ENCODE results near the gene DESI2.
"Not testable (repeated sequence)": the region's sequence is repeated elsewhere in the genome, so short reads cannot be mapped to it uniquely, and the experiment has no call there.

DESI2 gene

GRCh38 chr1:244659694-244660093 is 6.8 kb downstream of the DESI2 start:
- ChIA-PET POLR2A (interaction anchor here (0.8 to 1.5 kb wide), 2 partner anchors 9 to 60 kb away, joined by 3 read pairs; no protein-coding TSS in a partner anchor), CTCF (interaction anchor here (1.0 kb wide), 1 partner anchor 142 kb away, joined by 3 read pairs; no protein-coding TSS in a partner anchor)
- DNase-seq (ENCODE audit: extremely low spot score), result no peak
- TF ChIP-seq FOXM1 (IDR thresholded peaks at IDR 0.05; ENCODE audit: borderline replicate concordance) (no peak), ZNF384 (IDR thresholded peaks at IDR 0.05) (no peak), HDGF (IDR thresholded peaks at IDR 0.05; ENCODE audit: borderline replicate concordance) (no peak), CTBP1 (IDR thresholded peaks at IDR 0.05; ENCODE audit: borderline replicate concordance) (no peak), L3MBTL2 (conservative IDR thresholded peaks at IDR 0.05) (no peak), SUZ12 (IDR thresholded peaks at IDR 0.05) (no peak), FOXA1 (IDR thresholded peaks at IDR 0.05) (no peak), ELF4 (IDR thresholded peaks at IDR 0.05) (no peak), LEF1 (IDR thresholded peaks at IDR 0.05; ENCODE audit: borderline replicate concordance) (no peak), FOXK2 (IDR thresholded peaks at IDR 0.05) (no peak), TARDBP (IDR thresholded peaks at IDR 0.05) (no peak), NFRKB (IDR thresholded peaks at IDR 0.05) (no peak), BHLHE40 (IDR thresholded peaks at IDR 0.05; ENCODE audit: borderline replicate concordance) (no peak), SP1 (IDR thresholded peaks at IDR 0.05) (no peak)

GRCh38 chr1:244660595-244660994 is 7.7 kb downstream of the DESI2 start:
- CTCF ChIA-PET, result no interaction called here
- POLR2A ChIA-PET, result no interaction called here
- no peak for DNase-seq (ENCODE audit: extremely low spot score)
- TF ChIP-seq CTBP1 (IDR thresholded peaks at IDR 0.05; ENCODE audit: borderline replicate concordance), result no peak
- TF ChIP-seq HDGF (IDR thresholded peaks at IDR 0.05; ENCODE audit: borderline replicate concordance), result no peak
- TF ChIP-seq TARDBP (IDR thresholded peaks at IDR 0.05), result no peak
- TF ChIP-seq FOXK2 (IDR thresholded peaks at IDR 0.05), result no peak
- TF ChIP-seq ZNF384 (IDR thresholded peaks at IDR 0.05), result no peak
- TF ChIP-seq BHLHE40 (IDR thresholded peaks at IDR 0.05; ENCODE audit: borderline replicate concordance), result no peak
- TF ChIP-seq NFRKB (IDR thresholded peaks at IDR 0.05), result no peak
- TF ChIP-seq L3MBTL2 (conservative IDR thresholded peaks at IDR 0.05), result no peak
- TF ChIP-seq ELF4 (IDR thresholded peaks at IDR 0.05), result no peak
- TF ChIP-seq LEF1 (IDR thresholded peaks at IDR 0.05; ENCODE audit: borderline replicate concordance), result no peak

GRCh38 chr1:244661569-244662312 is 8.8 kb downstream of the DESI2 start:
- CTCF ChIA-PET; DNase-seq (ENCODE audit: extremely low spot score); POLR2A ChIA-PET: not testable (repeated sequence)

GRCh38 chr1:244662599-244662998 is 9.7 kb downstream of the DESI2 start:
- POLR2A ChIA-PET, result no interaction called here
- CTCF ChIA-PET, result no interaction called here
- no peak for DNase-seq (ENCODE audit: extremely low spot score)
- TF ChIP-seq ELF4 (IDR thresholded peaks at IDR 0.05), result no peak
- no peak for TF ChIP-seq LEF1 (IDR thresholded peaks at IDR 0.05; ENCODE audit: borderline replicate concordance)
- no peak for TF ChIP-seq ARNT (IDR thresholded peaks at IDR 0.05)
- TF ChIP-seq SP1 (IDR thresholded peaks at IDR 0.05), result no peak
- no peak for TF ChIP-seq SUZ12 (IDR thresholded peaks at IDR 0.05)
- no peak for TF ChIP-seq BHLHE40 (IDR thresholded peaks at IDR 0.05; ENCODE audit: borderline replicate concordance)
- no peak for TF ChIP-seq L3MBTL2 (conservative IDR thresholded peaks at IDR 0.05)
- no peak for TF ChIP-seq FOXK2 (IDR thresholded peaks at IDR 0.05)
- TF ChIP-seq FOXM1 (IDR thresholded peaks at IDR 0.05; ENCODE audit: borderline replicate concordance), result no peak
- TF ChIP-seq NFRKB (IDR thresholded peaks at IDR 0.05), result no peak
- no peak for TF ChIP-seq ZNF384 (IDR thresholded peaks at IDR 0.05)
- TF ChIP-seq TARDBP (IDR thresholded peaks at IDR 0.05), result no peak
- TF ChIP-seq CTBP1 (IDR thresholded peaks at IDR 0.05; ENCODE audit: borderline replicate concordance), result no peak

- CTCF ChIA-PET, result no interaction called here
- POLR2A ChIA-PET, result interaction anchor here (1.5 to 2.1 kb wide), 2 partner anchors 11 to 12 kb away, joined by 5 to 9 read pairs; partner anchors contain the start of gene DESI2
- TF ChIP-seq L3MBTL2 (conservative IDR thresholded peaks at IDR 0.05) (no peak), BHLHE40 (IDR thresholded peaks at IDR 0.05; ENCODE audit: borderline replicate concordance) (no peak), HDGF (IDR thresholded peaks at IDR 0.05; ENCODE audit: borderline replicate concordance) (no peak), ELF4 (IDR thresholded peaks at IDR 0.05) (no peak), SP1 (IDR thresholded peaks at IDR 0.05) (no peak), FOXM1 (IDR thresholded peaks at IDR 0.05; ENCODE audit: borderline replicate concordance) (no peak), NFRKB (IDR thresholded peaks at IDR 0.05) (no peak), SUZ12 (IDR thresholded peaks at IDR 0.05) (no peak), ARNT (IDR thresholded peaks at IDR 0.05) (no peak), FOXK2 (IDR thresholded peaks at IDR 0.05) (no peak), CTBP1 (IDR thresholded peaks at IDR 0.05; ENCODE audit: borderline replicate concordance) (no peak), PKNOX1 (IDR thresholded peaks at IDR 0.05) (no peak), FOXA1 (IDR thresholded peaks at IDR 0.05) (no peak), TARDBP (IDR thresholded peaks at IDR 0.05) (no peak), ZNF384 (IDR thresholded peaks at IDR 0.05) (no peak), LEF1 (IDR thresholded peaks at IDR 0.05; ENCODE audit: borderline replicate concordance) (no peak)
- DNase-seq (ENCODE audit: extremely low spot score), result no peak
Measured at GRCh38 chr1:244664353-244664752, 11.4 kb downstream of the DESI2 start.

GRCh38 chr1:244665771-244666217 is 12.9 kb downstream of the DESI2 start:
- peak; percentile 25 for DNase-seq (ENCODE audit: extremely low spot score)
- CTCF ChIA-PET, result interaction anchor here (0.8 to 0.9 kb wide), 2 partner anchors 9 to 10 kb away, joined by 3 read pairs; no protein-coding TSS in a partner anchor

GRCh38 chr1:244666672-244667418 is 13.9 kb downstream of the DESI2 start:
- POLR2A ChIA-PET; DNase-seq (ENCODE audit: extremely low spot score); CTCF ChIA-PET: not testable (repeated sequence)

More at GRCh38 chr1:244665771-244666217, 12.9 kb downstream of the DESI2 start:
- POLR2A ChIA-PET, result interaction anchor here (0.7 to 1.5 kb wide), 4 partner anchors 11 to 304 kb away, joined by 3 to 5 read pairs (median 4); partner anchors contain the start of gene DESI2
- TF ChIP-seq ARNT (IDR thresholded peaks at IDR 0.05) (no peak), SP1 (IDR thresholded peaks at IDR 0.05) (no peak), ZNF384 (IDR thresholded peaks at IDR 0.05) (no peak), L3MBTL2 (conservative IDR thresholded peaks at IDR 0.05) (no peak), FOXA1 (IDR thresholded peaks at IDR 0.05) (no peak), ELF4 (IDR thresholded peaks at IDR 0.05) (no peak), LEF1 (IDR thresholded peaks at IDR 0.05; ENCODE audit: borderline replicate concordance) (no peak), BHLHE40 (IDR thresholded peaks at IDR 0.05; ENCODE audit: borderline replicate concordance) (no peak), FOXK2 (IDR thresholded peaks at IDR 0.05) (no peak), PKNOX1 (IDR thresholded peaks at IDR 0.05) (no peak; the same call in 1 of the 2 replicates), FOXM1 (IDR thresholded peaks at IDR 0.05; ENCODE audit: borderline replicate concordance) (no peak), SUZ12 (IDR thresholded peaks at IDR 0.05) (no peak), CTBP1 (IDR thresholded peaks at IDR 0.05; ENCODE audit: borderline replicate concordance) (no peak), NFRKB (IDR thresholded peaks at IDR 0.05) (no peak), HDGF (IDR thresholded peaks at IDR 0.05; ENCODE audit: borderline replicate concordance) (no peak), TARDBP (IDR thresholded peaks at IDR 0.05) (no peak)

Data from HEK293T (cell line).